Neural cell (in vitro differentiated cells): Measurements from ENCODE around the gene SGO2. TPM values are rescaled to one million over a fixed set of nuclear protein-coding genes. Genes with fewer than 3 reads are reported as not detected.

Experiments
- H2AFZ ChIP-seq: fragments of 200-600, 300-800 bp; sonication (generic), shearing (Covaris generic); 2 replicates; pipeline ENCODE4 v1.6.0; 2014; ENCODE audit warnings: low read depth, mild to moderate bottlenecking, antibody characterized with exemption, low read length, moderate library complexity
- H3F3A ChIP-seq: fragments of 200-600 bp; shearing (Covaris generic); 2 replicates; pipeline ENCODE4 v1.6.1; 2016; ENCODE audit warnings: mild to moderate bottlenecking, moderate library complexity, mixed read lengths, antibody characterized with exemption, low read length; ENCODE audit not compliant: insufficient read depth, poor library complexity, severe bottlenecking
- H3K27ac ChIP-seq: fragments of 200-600, 300-800 bp; sonication (generic), shearing (Covaris generic); 2 replicates; pipeline ENCODE4 v1.5.1; 2014; ENCODE audit warnings: mild to moderate bottlenecking, low read length, moderate library complexity
- H3K27me3 ChIP-seq: fragments of 300-800, 200-600 bp; sonication (generic), shearing (Covaris generic); 2 replicates; pipeline ENCODE4 v1.6.0; 2014; ENCODE audit warnings: mild to moderate bottlenecking, low read depth, low read length, moderate library complexity; ENCODE audit not compliant: insufficient read depth
- H3K36me3 ChIP-seq: fragments of 300-800, 200-600 bp; sonication (generic), shearing (Covaris generic); 2 replicates; pipeline ENCODE4 v1.5.1; 2014; ENCODE audit warnings: mild to moderate bottlenecking, antibody characterized with exemption, low read length, moderate library complexity; ENCODE audit not compliant: insufficient read depth
- H3K4me2 ChIP-seq: fragments of 300-800, 200-600 bp; sonication (generic), shearing (Covaris generic); 2 replicates; pipeline ENCODE4 v1.6.0; 2014; ENCODE audit warnings: mild to moderate bottlenecking, low read length
- H3K4me3 ChIP-seq: fragments of 300-800, 200-600 bp; sonication (generic), shearing (Covaris generic); 2 replicates; pipeline ENCODE4 v1.5.1; 2014; ENCODE audit warnings: mild to moderate bottlenecking, low read length, moderate library complexity
- H3K79me2 ChIP-seq: fragments of 200-600 bp; shearing (Covaris generic); replicated peaks from 2 replicates; pipeline ENCODE4 v1.6.0; 2014; ENCODE audit warnings: mild to moderate bottlenecking, low read length, moderate library complexity; ENCODE audit not compliant: insufficient read depth
- H3K9ac ChIP-seq: fragments of 300-800, 200-600 bp; sonication (generic), shearing (Covaris generic); 2 replicates; pipeline ENCODE4 v1.6.1; 2016; ENCODE audit warnings: mild to moderate bottlenecking, low read length, mixed read lengths
- H3K9me2 ChIP-seq: fragments of 200-600 bp; shearing (Covaris generic); 2 replicates; pipeline ENCODE4 v1.6.1; 2016; ENCODE audit warnings: mild to moderate bottlenecking, low read length, mixed read lengths; ENCODE audit not compliant: insufficient read depth
- H3K9me3 ChIP-seq: fragments of 200-600, 300-800 bp; sonication (generic), shearing (Covaris generic); 2 replicates; pipeline ENCODE4 v1.6.1; 2016; ENCODE audit warnings: mild to moderate bottlenecking, mixed run types, low read length, moderate library complexity, mixed read lengths
- H4K20me1 ChIP-seq: fragments of 200-600 bp; shearing (Covaris generic); 2 replicates; pipeline ENCODE4 v1.6.1; 2016; ENCODE audit warnings: mild to moderate bottlenecking, mixed run types; ENCODE audit not compliant: insufficient read depth
- CTCF ChIP-seq: fragments of 450-650 bp; IDR thresholded peaks from 2 replicates; pipeline ENCODE4 v1.5.1; 2014; ENCODE audit warnings: antibody characterized with exemption, mild to moderate bottlenecking, moderate library complexity; ENCODE audit not compliant: poor library complexity, severe bottlenecking
- EP300 ChIP-seq: fragments of 450-650 bp; conservative IDR thresholded peaks from 2 replicates; pipeline ENCODE4 v1.6.1; 2014; ENCODE audit warnings: antibody characterized with exemption, mild to moderate bottlenecking, moderate library complexity; ENCODE audit not compliant: poor library complexity, severe bottlenecking
- EZH2 ChIP-seq: fragments of 200-600, 300-800 bp; shearing (Covaris generic), sonication (generic); IDR thresholded peaks from 2 replicates; pipeline ENCODE4 v1.6.1; 2014; ENCODE audit warnings: antibody characterized with exemption, low read length, borderline replicate concordance, mild to moderate bottlenecking; ENCODE audit not compliant: insufficient read depth, poor library complexity, severe bottlenecking
- MXI1 ChIP-seq: fragments of 450-650 bp; conservative IDR thresholded peaks from 2 replicates; pipeline ENCODE4 v1.6.1; 2014; ENCODE audit warnings: antibody characterized with exemption, mild to moderate bottlenecking; ENCODE audit not compliant: poor library complexity, severe bottlenecking
- POLR2AphosphoS5 ChIP-seq: IDR thresholded peaks from 2 replicates; pipeline ENCODE4 v1.6.1; 2012
- RAD21 ChIP-seq: fragments of 450-650 bp; conservative IDR thresholded peaks from 2 replicates; pipeline ENCODE4 v1.6.1; 2014; ENCODE audit warnings: antibody characterized with exemption, mild to moderate bottlenecking, moderate library complexity
- REST ChIP-seq: IDR thresholded peaks from 2 replicates; pipeline ENCODE4 v1.6.1; 2012; ENCODE audit warnings: borderline replicate concordance
- SMC3 ChIP-seq: fragments of 450-650 bp; conservative IDR thresholded peaks from 2 replicates; pipeline ENCODE4 v1.6.1; 2014; ENCODE audit warnings: antibody characterized with exemption, mild to moderate bottlenecking, moderate library complexity; ENCODE audit not compliant: poor library complexity
- TAF1 ChIP-seq: IDR thresholded peaks from 2 replicates; pipeline ENCODE4 v1.6.1; 2012; ENCODE audit warnings: low read depth
- polyA plus RNA-seq: library from polyadenylated mRNA; depleted of rRNA; stranded (reverse); fragments of >200 nt; gene quantifications from 2 replicates; pipeline ENCODE4 v1.2.3, GENCODE V29; 2014

Gene SGO2
- polyA plus RNA-seq, 1 donor from 2014 or later = 0.73 TPM

- no peaks in the 10 kb centered on the region for H3F3A ChIP-seq
- H3K9me3 ChIP-seq = no peaks in the 10 kb centered on the region
- H3K4me3 ChIP-seq = peak overlapping the region; percentile 92
- H2AFZ ChIP-seq = no peak overlapping the region
- H3K27me3 ChIP-seq = peaks cover 3% of the 10 kb centered on the region
- peak overlapping the region; percentile 47 for H3K4me2 ChIP-seq
- H3K9me2 ChIP-seq = no peaks in the 10 kb centered on the region
- no peaks in the 10 kb centered on the region for H4K20me1 ChIP-seq
- no peak for TF ChIP-seq RAD21
- TF ChIP-seq SMC3 = no peak
- no peak for TF ChIP-seq EP300
- H3K9ac ChIP-seq = no peak overlapping the region
- no peak overlapping the region for H3K27ac ChIP-seq
- H3K36me3 ChIP-seq = no peaks in the 10 kb centered on the region
- H3K79me2 ChIP-seq = peaks cover 7% of the 10 kb centered on the region
These were observed 941 bp upstream of the SGO2 start for GRCh38 chr2:200525066-200525465.

- Histone ChIP-seq H3K27ac (peak overlapping the region; percentile 32), H3K36me3 (no peaks in the 10 kb centered on the region), H2AFZ (peak overlapping the region; percentile 54), H3K4me2 (peak overlapping the region; percentile 47), H3K9me2 (no peaks in the 10 kb centered on the region), H3F3A (no peaks in the 10 kb centered on the region), H3K9me3 (no peaks in the 10 kb centered on the region), H4K20me1 (no peaks in the 10 kb centered on the region), H3K4me3 (peak overlapping the region; percentile 92), H3K9ac (peak overlapping the region; percentile 55), H3K79me2 (peaks cover 7% of the 10 kb centered on the region), H3K27me3 (peaks cover 3% of the 10 kb centered on the region)
- TF ChIP-seq REST = no peak
- no peak for TF ChIP-seq EP300
- TF ChIP-seq POLR2AphosphoS5 = no peak
- TF ChIP-seq TAF1 = no peak
- no peak for TF ChIP-seq CTCF
- TF ChIP-seq MXI1 = no peak
- no peak for TF ChIP-seq EZH2
- TF ChIP-seq SMC3 = no peak
- TF ChIP-seq RAD21 = no peak
These were observed 491 bp upstream of the SGO2 start for GRCh38 chr2:200525551-200525881.

- Histone ChIP-seq H4K20me1 (no peaks in the 10 kb centered on the region), H3K36me3 (no peaks in the 10 kb centered on the region), H3F3A (no peaks in the 10 kb centered on the region), H3K9me3 (no peaks in the 10 kb centered on the region), H3K4me3 (no peak overlapping the region), H2AFZ (no peak overlapping the region), H3K79me2 (peaks cover 7% of the 10 kb centered on the region), H3K9me2 (no peaks in the 10 kb centered on the region), H3K9ac (no peak overlapping the region), H3K27ac (no peak overlapping the region), H3K27me3 (peaks cover 3% of the 10 kb centered on the region), H3K4me2 (no peak overlapping the region)
- TF ChIP-seq POLR2AphosphoS5 (no peak), MXI1 (no peak), EZH2 (no peak), REST (no peak), RAD21 (no peak), EP300 (no peak), CTCF (no peak), SMC3 (no peak), TAF1 (no peak)
These were observed 2.2 kb downstream of the SGO2 start for GRCh38 chr2:200528228-200528627.
